A673 (cell line): ENCODE data around the gene KAZN. TPM values are rescaled to one million over a fixed set of nuclear protein-coding genes. Genes with fewer than 3 reads are reported as not detected.

Experiments used
- BruUV-seq: library from RNA; stranded (reverse); fragments of 400-500 nt; replicated peaks from 2 replicates; lab custom pipeline; 2021; lab: Mats Ljungman, UMichigan
- CTCF ChIA-PET: fragments of 300-600 bp; sonication (Branson Sonifier 250); formaldehyde crosslinking; loops from one replicate; lab custom pipeline; 2022; ENCODE audit warnings: antibody characterized with exemption; lab: Charles Lee
- POLR2A ChIA-PET: fragments of 300-600 bp; sonication (Branson Sonifier 250); formaldehyde crosslinking; loops from one replicate; lab custom pipeline; 2022; ENCODE audit warnings: antibody characterized with exemption; ENCODE audit not compliant: low non-redundant PET; lab: Charles Lee
- DNase-seq: peaks from one replicate; pipeline ENCODE4 v3.0.0-alpha.2; 2015; ENCODE audit warnings: low spot score
- H3K27ac ChIP-seq: fragments of 200-600 bp; sonication (generic); 2 replicates; pipeline ENCODE4 v1.5.1; 2016; ENCODE audit warnings: mixed run types, low read depth, mild to moderate bottlenecking, mixed read lengths, antibody characterized with exemption, low read length; ENCODE audit not compliant: poor library complexity, severe bottlenecking
- H3K27me3 ChIP-seq: fragments of 200-600 bp; sonication (generic); replicated peaks from 2 replicates; pipeline ENCODE4 v1.6.1; 2017; ENCODE audit warnings: mixed run types, low read depth, mild to moderate bottlenecking, mixed read lengths, antibody characterized with exemption, low read length; ENCODE audit not compliant: insufficient read depth, poor library complexity
- H3K36me3 ChIP-seq: fragments of 200-600 bp; sonication (generic); 2 replicates; pipeline ENCODE4 v1.6.1; 2016; ENCODE audit warnings: mixed run types, mild to moderate bottlenecking, mixed read lengths, antibody characterized with exemption, low read length; ENCODE audit not compliant: insufficient read depth, poor library complexity, severe bottlenecking
- H3K4me1 ChIP-seq: fragments of 200-600 bp; sonication (generic); 2 replicates; pipeline ENCODE4 v1.6.1; 2017; ENCODE audit warnings: mixed run types, mild to moderate bottlenecking, mixed read lengths, antibody characterized with exemption, low read length; ENCODE audit not compliant: insufficient read depth, poor library complexity, severe bottlenecking
- H3K4me3 ChIP-seq: fragments of 200-600 bp; sonication (generic); 2 replicates; pipeline ENCODE4 v1.5.1; 2016; ENCODE audit warnings: low read depth, mixed run types, mild to moderate bottlenecking, mixed read lengths, low read length; ENCODE audit not compliant: poor library complexity, severe bottlenecking
- H3K9me3 ChIP-seq: fragments of 200-600 bp; sonication (generic); 2 replicates; pipeline ENCODE4 v1.6.1; 2016; ENCODE audit warnings: mixed run types, low read depth, mild to moderate bottlenecking, mixed read lengths, antibody characterized with exemption, low read length; ENCODE audit not compliant: poor library complexity, severe bottlenecking
- CTCF ChIP-seq: fragments of 300-800, 200-600 bp; sonication (generic); conservative IDR thresholded peaks from 2 replicates; pipeline ENCODE4 v1.5.1; 2017; ENCODE audit warnings: low read depth, mild to moderate bottlenecking, antibody characterized with exemption, low read length, moderate library complexity, mixed read lengths
- EZH2 ChIP-seq: fragments of 200-600 bp; sonication (generic); IDR thresholded peaks from 2 replicates; pipeline ENCODE4 v1.6.1; 2017; ENCODE audit warnings: borderline replicate concordance, low read depth, mild to moderate bottlenecking, mixed read lengths, antibody characterized with exemption, low read length; ENCODE audit not compliant: poor library complexity, severe bottlenecking
- intact Hi-C: fragments of 100-400 bp; cut with micrococcal nuclease; formaldehyde crosslinking; loops from one replicate; pipeline ENCODE4 v1.10.0; 2022; ENCODE audit not compliant: unreplicated experiment
- total RNA-seq: library from RNA; stranded (reverse); gene quantifications from 2 replicates; pipeline ENCODE4 v1.2.3, GENCODE V29; 2021

Gene KAZN
- total RNA-seq, 1 experiment from 2014 or later = 8.0 TPM

- H3K36me3 ChIP-seq = no peaks in the 10 kb centered on the region
- H3K4me1 ChIP-seq = no peaks in the 10 kb centered on the region
- H3K9me3 ChIP-seq = no peaks in the 10 kb centered on the region
- CTCF ChIA-PET = no interaction called here
- intact Hi-C loops = no loop called here
- POLR2A ChIA-PET = no interaction called here
- TF ChIP-seq EZH2 = no peak
- no peak for TF ChIP-seq CTCF
- no peaks in the 10 kb centered on the region for H3K27me3 ChIP-seq
- BruUV-seq = no TSS peak
- H3K4me3 ChIP-seq = no peak overlapping the region
- DNase-seq = no peak
- H3K27ac ChIP-seq = no peak overlapping the region
Measured at GRCh38 chr1:14937288-14937949, 338.9 kb downstream of the KAZN start.

GRCh38 chr1:14939527-14940284, 341.2 kb downstream of the KAZN start:
- no peak for DNase-seq
- intact Hi-C loops = no loop called here
- POLR2A ChIA-PET = no interaction called here
- CTCF ChIA-PET = no interaction called here
- no peak for TF ChIP-seq CTCF
- TF ChIP-seq EZH2 = no peak
- H3K9me3 ChIP-seq = no peaks in the 10 kb centered on the region
- H3K27ac ChIP-seq = no peak overlapping the region
- BruUV-seq = no TSS peak
- no peaks in the 10 kb centered on the region for H3K27me3 ChIP-seq
- no peaks in the 10 kb centered on the region for H3K4me1 ChIP-seq
- no peak overlapping the region for H3K4me3 ChIP-seq
- H3K36me3 ChIP-seq = no peaks in the 10 kb centered on the region

- no peaks in the 10 kb centered on the region for H3K27me3 ChIP-seq
- H3K36me3 ChIP-seq = no peaks in the 10 kb centered on the region
- H3K9me3 ChIP-seq = no peaks in the 10 kb centered on the region
- intact Hi-C loops = no loop called here
- no TSS peak for BruUV-seq
- H3K27ac ChIP-seq = no peak overlapping the region
- ChIA-PET POLR2A (no interaction called here), CTCF (no interaction called here)
- no peaks in the 10 kb centered on the region for H3K4me1 ChIP-seq
- H3K4me3 ChIP-seq = no peak overlapping the region
- no peak for TF ChIP-seq CTCF
- TF ChIP-seq EZH2 = no peak
- DNase-seq = no peak
Measured at GRCh38 chr1:14940285-14940870, 341.9 kb downstream of the KAZN start.
